ENCODE data around the gene CCSER1.
"Not testable (repeated sequence)": the region's sequence is repeated elsewhere in the genome, so short reads cannot be mapped to it uniquely, and the experiment has no call there.

- not testable (repeated sequence) for TF ChIP-seq EZH2 (IDR thresholded peaks at IDR 0.05; ENCODE audit: borderline replicate concordance, low read depth, low read length, severe bottlenecking); CTCF (IDR thresholded peaks at IDR 0.05; ENCODE audit: borderline replicate concordance, extremely low read depth, low read length, poor library complexity, severe bottlenecking)
These were observed 1229.3 kb downstream of the CCSER1 start for GRCh38 chr4:91356496-91356895.
